HG02870 (cell line): ENCODE results near the gene IGF2R.
"Not testable (repeated sequence)": the region's sequence is repeated elsewhere in the genome, so short reads cannot be mapped to it uniquely, and the experiment has no call there.

Source experiments
- ATAC-seq: cut with Tn5 transposase; IDR thresholded peaks from one replicate; pipeline ENCODE4 v1.9.1; 2021; ENCODE audit warnings: mild to moderate bottlenecking, moderate library complexity; ENCODE audit not compliant: unreplicated experiment

The IGF2R gene

DNA sequence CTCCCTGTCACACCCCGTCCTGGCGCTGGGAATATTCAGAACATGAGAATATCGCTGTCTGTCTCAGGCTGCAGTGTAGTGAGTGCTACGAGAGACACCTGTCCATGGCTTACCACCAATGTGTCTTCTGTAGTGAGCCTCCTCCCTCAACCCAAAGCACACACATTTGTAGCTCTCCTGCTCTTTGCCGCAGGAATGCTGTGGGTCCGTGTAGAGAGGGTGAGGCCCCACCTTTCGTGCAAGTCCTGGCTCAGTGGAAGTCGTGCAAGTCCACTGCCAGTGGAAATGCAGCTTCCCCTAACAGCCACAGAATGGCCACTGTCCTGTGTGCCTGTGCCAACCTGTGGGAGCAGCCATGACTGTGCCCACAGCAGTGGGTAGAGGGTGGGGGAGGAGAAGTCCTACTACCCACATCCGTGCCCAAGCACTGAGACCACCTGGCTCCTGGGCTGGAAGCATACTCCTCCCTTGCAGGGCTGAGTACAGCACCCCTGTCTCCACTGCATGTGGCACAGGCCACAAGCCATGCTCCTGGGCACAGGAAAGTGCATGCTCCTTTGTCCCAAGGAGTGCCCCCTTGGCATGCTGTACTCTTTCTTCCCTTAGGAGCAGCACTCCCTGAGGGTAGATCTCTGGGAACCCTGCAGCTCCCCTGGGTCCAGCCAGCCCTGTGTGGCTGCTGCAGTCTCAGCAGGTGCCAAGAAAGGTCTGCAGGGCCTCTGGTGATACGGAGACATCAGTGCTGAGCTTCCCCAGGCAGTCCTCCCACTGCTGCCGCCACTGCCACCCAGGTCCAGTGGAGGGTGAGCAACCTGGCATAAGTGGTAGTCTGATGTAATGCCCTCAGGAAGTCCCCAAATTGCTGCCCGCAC, 28.0 kb downstream of the IGF2R start:
- no peak for ATAC-seq

DNA sequence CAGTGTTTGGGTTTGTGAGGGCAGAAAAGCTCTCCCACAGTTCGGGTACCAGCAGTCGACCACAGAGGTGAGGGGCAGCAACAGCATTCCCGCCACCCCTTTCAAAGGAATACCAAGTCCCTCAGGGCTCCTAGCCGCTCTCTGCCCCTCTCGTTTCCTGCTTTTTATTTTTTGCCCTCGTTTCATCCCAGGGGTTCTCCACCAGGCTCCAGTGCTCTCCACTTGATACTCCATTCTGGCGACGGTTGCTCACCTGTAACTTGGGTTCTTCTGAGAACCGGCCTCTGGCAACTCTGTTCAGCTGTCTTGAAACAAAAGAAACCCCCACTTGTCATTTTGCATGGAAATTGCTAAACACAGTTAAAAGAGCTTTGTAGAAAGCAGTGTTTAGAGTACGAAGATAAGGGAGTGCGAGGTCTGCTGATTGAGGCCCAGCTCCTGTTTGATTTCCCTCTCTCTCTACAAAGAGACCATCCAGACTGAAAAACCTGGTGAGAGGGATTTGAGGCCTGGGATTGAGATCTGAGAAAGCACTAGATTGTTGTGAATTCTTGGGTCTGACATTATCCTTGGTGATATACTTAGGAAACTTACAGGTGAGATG, 28.7 kb downstream of the IGF2R start:
- no peak for ATAC-seq

DNA sequence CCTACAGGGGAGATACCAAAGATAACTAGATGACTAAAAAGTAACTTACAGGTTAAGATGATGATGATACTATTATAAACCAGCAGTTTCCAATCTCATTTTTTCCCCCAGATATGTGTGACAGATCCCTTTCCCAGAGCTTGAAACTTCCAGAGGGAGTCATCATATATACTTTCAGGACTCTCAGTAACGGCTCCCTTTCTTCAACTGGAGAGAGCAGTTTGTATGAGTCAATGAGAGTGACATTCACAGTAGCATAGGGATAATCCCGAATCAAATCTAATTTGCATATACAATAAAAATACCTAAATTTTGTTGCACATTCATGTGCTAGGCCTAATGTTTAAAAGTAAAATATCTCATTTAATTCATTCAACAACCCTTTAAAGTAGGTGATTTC, 29.7 kb downstream of the IGF2R start:
- ATAC-seq, result no peak

DNA sequence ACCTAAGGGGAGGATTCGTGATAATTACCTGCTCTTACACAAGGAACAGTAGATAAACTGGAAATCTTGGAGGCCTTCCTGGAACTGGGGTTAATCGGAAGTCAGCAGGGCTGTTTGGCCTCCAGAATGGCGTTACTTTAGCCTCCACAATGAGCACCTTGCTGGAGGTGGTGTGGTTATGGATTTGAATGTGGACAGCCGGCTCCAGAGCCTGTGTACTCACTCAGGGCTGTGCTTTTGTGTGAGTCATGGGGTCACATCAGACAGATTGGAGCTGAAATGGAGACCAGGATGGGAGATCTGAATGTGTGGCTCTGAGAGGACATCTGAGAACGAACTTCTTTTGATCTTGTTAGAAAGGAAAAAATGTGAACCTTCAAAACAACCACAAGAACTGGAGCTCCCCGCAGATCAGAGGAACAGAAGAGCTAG, 30.4 kb downstream of the IGF2R start:
- ATAC-seq, result no peak

DNA sequence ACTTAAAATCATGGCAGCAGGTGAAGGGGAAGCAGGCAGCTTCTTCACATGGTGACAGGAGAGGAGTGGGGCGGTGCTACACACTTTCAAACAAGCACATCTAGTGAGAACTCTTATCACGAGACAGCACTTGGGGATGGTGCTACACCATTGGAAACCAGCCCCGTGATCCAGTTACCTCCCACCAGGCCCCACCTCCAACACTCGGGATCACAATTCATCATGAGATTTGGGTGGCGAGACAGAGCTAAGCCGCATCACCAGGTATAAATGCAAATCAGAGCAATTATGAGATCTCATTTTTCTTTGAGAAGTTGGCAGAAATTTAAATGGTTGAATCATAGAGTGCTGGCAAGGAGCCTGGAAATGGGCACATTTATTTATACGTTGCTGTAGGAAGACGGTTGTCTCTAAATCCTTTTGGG, 31.4 kb downstream of the IGF2R start:
- no peak for ATAC-seq

DNA sequence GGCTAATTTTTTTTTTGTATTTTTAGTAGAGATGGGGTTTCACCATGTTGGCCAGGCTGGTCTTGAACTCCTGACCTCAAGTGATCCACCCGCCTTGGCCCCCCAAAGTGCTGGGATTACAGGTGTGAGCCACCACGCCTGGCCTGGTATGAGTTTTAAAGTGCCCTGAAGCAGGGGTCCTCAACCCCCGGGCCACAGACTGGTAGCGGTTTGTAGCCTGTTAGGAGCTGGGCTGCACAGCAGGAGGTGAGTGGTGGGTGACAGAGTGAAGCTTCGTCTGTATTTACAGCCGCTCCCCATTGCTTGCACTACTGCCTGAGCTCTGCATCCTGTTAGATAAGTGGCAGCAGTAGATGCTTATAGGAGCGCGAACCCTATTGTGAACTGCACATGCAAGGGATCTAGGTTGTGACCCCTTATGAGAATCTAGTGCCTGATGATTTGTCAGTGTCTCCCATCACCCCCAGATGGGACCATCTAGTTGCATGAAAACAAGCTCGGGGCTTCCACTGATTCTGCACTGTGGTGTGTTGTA, 32.1 kb downstream of the IGF2R start:
- not testable (repeated sequence) for ATAC-seq

DNA sequence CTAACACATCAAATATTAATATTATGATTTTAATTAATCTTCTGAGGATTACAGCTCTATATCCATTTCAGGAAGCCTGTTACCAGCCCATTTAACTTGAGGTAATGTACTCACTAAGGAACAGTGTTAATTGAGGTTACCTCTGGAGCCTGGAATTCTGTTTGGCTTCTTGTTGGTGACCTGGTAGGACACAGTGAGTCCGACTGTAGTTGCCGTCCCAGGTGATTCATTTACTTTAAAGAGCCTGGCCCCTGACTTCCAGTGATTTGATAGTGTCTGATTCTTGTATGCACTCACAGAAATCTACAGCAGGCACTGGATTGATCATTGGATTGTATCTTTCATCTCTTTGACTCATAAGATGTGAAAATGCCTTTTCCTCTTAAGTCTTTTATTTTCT, 34.0 kb downstream of the IGF2R start:
- no peak for ATAC-seq

DNA sequence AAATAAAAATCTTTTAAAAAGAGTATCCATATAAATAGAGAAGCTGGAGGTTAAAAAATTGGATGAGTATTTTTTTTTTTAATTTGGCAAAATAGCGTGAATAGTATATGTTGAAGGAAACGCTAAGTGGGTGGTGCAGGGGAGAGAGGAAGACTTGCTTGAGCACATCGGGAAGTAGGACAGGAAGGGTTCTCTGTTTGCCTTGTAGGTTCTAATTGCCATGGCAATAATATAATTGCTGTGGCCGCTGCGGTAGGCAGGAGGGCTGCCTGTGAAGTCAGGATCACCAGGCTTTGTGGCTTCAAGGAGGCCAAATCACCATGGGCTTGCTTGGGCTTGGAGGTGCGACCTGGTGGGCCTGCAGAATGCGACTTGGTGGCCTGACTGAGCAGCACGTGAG, 35.1 kb downstream of the IGF2R start:
- no peak for ATAC-seq

DNA sequence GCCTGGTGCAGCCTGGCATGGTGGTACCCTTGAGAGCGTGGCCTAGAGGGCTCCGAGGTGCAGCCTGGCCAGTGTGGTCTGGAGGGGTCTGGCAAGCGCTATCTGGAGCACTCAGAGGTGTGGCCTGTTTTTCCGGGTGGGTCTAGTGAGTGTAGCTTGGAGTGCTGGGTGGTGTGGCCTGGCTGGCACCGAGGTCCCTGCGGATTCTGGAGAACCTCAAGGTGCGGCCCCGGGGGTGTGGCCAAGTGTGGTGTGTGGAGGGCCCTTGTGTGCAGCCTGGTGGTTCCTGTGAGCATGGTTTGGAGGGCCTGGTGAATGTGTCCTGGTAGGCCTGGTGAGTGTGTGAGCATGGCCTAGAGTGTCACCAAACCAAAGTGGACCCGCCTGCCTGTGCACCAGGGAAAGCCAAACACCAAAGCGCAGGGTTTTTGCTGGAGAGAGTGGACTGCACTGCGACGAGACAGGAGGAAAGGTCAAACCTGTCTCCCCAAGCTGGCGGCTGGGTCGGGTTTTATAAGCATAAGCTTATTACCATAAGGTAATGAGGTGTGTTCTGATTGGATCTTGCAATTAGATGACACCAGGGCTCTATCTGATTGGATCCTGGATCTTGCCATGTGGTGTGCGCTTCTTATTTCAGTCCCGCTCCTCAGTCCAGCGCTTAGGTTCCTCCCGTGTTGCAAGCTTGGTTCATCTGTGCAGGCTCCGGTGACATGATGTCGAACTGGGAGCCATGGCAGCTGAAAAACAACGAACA, 35.7 kb downstream of the IGF2R start:
- ATAC-seq, result no peak

DNA sequence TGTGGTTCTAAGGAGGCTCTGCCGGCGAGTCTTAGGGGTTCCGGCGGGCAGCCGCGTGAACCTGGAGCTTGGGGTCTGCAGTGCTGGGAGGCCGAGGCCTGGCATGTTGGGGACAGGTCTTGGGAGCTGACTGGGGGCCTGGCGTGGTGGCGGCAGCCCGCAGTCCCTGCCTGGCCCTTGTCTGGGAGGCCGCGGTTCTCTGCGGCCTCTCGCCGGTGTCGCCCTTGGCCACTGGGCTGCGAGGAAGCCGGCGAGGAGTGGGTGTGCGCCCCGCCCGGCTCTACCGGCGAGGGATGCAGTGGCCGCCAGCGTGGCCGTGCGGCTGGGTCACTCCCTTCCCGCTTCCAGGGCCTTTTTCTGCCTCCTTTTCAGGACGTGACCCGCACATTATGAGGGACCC, 36.3 kb downstream of the IGF2R start:
- ATAC-seq, result no peak

DNA sequence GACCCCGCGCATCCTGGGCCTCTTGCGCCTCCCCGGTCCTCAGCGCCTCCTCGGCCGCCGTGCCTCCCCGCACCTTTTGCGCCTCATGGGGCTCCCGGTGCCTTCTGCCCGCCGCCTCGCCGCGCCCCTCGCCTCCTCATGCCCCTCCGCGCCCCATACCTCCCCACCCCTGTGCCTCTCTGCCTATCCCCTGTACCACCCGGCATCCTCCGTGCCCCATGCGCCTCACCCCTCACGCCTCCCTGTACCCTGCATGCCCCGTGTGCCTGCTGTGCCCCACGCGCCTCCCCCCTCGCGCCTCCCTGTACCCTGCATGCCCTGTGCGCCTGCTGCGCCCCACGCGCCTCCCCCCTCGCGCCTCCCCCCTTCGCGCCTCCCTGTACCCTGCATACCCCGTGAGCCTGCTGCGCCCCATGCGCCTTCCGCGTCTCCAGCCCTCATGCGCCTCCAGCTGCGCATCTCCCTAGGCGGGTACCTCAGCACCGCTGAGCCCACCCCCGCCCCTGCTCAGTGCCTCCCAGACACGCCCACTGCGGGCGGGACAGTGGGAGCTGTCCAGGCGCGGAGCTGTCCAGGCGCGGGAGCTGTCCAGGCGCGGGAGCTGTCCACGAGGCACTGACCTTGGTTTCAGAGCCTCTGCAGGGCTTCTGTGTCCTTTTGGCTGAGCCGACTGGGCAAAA, 37.1 kb downstream of the IGF2R start:
- ATAC-seq, result no peak

DNA sequence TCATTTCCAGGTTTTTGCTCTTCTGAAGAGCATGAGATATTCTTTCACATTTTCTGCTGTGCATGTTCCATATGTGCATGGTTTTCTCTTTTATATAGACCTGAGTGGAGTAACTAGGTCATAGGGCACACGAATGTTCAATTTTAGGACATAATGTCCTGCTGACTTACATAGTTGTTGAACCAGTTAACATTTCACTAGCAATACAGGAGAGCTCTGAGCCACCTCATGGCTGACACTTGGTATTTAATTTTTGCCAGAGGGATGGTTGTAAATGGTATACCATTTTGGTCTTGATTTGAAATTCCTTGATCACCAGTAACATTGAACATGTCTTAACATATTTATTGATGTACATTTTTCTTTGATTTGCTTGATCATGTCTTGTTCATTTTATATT, 38.3 kb downstream of the IGF2R start:
- ATAC-seq, result no peak

DNA sequence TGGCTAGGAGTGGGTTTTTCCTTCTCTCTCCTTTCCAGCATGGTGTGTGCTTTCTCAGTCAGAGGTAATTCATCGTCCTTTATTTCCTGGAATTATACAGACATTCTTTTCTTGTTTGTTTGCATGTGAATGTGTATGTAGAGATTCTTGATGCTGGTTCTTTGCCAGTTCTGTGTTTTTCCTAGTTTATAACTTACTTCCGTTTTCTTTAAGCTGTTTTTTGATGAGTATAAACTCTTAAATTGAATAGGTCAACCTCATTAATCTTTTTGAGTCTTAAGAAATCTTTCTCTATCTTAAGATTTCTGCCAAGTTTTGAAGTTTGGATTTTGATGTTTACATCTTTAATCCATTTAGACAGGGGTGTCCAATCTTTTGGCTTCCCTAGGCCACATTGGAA, 38.7 kb downstream of the IGF2R start:
- no peak for ATAC-seq

DNA sequence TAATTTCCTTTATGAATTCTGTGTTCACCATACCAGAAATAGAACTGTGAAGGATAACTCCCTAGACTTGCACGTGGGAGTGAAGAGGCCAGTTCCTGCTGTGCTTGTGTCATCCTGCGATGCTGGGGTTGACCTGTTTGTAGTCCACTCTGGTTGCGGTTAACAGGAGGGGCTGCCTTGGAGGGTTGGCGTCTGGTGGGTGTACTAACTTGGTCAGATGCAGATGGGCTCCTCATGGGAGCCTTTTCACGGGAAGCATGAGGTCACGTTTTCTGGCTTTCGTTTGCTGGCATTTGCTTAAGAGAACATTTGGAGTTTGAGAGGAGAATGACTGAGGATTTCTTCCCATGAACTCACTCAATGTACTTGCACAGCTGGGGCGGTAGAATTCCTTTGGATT, 41.2 kb downstream of the IGF2R start:
- ATAC-seq, result no peak

DNA sequence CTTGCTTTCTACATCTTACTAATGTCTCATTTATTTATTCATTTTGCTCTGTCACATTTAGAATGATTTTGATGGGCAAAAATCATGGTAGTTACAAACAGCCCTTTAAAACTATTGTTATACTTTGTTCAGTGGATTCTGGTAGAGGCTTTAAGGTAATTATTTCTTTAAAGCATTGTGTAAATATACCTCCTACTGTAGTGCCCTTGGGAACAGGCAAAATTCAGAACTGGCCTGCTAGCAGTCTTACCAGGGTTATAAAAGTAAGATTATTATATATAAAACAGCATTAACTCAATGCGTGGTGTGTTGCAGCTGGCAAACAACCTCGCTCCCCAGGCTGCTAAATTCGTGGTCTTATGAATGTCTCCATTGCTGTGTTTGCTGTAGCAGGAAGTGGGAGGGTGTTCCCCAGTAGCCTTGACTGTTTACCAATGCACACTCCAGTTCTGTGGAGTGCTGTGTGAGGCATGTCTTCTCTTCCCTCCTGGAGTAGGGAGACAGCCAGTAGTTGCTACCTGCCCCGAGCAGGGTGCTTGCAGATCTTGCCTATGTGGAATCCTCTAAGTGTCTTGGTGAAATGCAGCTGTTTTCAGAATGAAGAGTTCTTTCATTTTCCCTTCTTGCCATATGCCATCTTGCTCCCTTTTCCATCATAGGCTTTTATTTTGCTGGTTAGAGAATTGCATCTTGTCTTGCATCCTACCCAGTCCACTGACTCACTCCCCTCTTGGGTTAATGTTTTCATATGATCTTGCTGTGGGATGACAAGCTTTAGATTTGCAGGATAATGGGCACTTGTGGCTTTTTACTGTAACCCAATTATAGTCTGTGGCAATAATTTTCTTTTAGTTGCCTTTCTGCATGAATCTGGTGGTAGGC, 45.3 kb downstream of the IGF2R start:
- ATAC-seq, result no peak

DNA sequence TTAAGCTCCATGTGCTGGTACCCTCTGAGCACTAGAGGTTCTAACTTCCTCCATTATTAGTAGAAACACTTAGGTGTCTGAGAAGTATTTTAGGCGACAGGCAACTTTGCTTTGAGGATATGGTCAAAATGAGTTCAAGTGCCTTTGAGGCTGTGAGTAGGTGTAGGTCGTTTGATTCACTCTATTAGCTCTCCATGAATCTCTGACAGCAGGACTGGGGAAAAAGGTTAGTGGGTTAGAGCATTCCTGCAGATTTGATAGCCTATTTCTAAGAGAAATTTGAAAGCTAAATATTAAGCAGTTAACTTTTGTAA, 45.9 kb downstream of the IGF2R start:
- no peak for ATAC-seq

DNA sequence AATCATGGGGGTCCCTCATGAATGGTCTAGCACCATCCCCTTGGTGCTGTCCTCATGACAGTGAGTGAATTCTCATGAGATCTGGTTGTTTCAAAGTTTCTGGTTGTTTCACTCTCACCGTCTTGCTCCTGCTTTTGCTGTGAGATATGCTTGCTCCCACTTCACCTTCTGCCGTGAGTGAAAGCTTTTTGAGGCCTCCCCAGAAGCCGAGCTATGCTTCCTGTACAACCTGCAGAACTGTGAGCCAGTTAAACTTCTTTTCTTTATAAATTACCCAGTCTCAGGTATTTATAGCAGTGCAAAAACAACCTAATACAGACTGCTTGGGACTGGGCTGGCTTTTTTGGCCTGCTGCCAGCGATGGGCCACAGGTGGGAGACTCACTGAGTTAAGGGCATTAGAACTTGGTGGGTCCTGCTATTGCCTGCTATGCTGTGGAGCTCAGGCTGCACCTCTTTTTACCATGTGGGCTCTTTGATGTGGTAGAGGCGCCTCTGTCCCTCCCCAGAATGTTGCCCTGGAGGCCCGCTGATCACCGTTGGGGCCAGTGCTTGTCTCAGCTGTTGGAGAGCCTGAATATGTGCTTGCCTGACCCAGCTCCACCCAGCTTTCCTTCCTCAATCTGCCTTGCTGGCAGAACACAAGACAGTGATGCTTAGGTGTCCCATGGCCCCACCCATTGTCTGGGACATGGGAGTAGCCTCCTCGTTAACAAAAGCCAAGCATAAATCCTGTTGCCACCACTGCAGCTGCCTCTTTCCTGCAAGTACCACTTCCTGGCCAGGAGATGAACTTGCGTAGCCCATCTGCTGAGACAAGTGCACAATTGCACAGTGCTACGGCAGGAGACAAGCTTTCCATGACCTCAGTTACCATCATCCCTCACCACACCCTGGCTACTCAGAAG, 47.1 kb downstream of the IGF2R start:
- ATAC-seq, result no peak

DNA sequence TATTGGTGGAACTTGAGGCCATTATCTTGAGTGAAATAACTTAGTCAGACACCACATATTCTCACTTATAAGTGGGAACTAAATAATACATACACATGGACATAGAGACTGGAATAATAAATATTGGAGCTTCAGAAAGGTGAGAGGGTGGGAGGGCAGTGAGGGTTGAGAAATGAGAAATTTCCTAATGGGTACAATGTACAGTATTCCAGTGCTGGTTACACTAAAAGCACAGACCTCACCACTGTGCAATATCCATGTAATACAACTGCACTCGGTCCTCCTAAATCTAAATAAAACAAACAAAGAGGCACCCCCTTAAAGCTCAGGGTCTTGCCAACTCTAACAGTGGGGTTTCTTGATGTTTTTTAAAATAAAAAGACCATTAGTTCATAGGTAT, 53.2 kb downstream of the IGF2R start:
- ATAC-seq, result no peak

DNA sequence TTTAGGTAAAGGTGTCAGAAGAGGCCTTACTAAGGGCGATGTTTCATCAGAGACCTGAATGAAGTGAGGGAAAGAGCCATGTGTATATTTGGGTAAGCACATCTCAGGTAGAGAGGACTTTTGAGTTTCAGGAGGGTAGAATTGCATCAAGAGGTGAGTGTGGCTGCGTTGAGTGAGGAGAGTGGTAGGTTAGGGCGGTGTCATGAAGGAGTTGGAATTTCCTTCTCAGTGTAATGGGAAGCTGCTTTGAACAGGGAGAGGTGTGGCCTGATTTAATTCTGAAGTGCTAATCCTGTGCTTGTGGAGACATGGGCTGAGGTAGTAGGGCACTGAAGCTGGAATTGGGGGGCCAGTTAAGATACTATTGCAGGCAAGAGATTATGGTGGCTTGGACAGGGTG, 53.9 kb downstream of the IGF2R start:
- no peak for ATAC-seq
